22Rv1 (cell line): ENCODE data around the gene TOMM7.

Experiments used
- CTCF ChIP-seq: fragments of 450-650 bp; IDR thresholded peaks from 2 replicates; pipeline ENCODE4 v1.5.1; 2017; ENCODE audit warnings: mild to moderate bottlenecking
- ZFX ChIP-seq: fragments of 450-650 bp; IDR thresholded peaks from 2 replicates; pipeline ENCODE4 v1.6.1; 2017; ENCODE audit warnings: antibody characterized with exemption, borderline replicate concordance

- TF ChIP-seq CTCF (peak; percentile 99), ZFX (no peak)
Measured at GRCh38 chr7:22853674-22854157, 31.1 kb upstream of the TOMM7 start.
